ENCODE data around the gene GSAP. TPM values are rescaled to one million over a fixed set of nuclear protein-coding genes. Genes with fewer than 3 reads are reported as not detected.
A peak's percentile ranks its signal among the peaks of the same experiment; 100 is the strongest.

The GSAP gene
- total and polyA plus RNA-seq, 2 donors (not counting 3 experiments of a cell fraction or from before 2014, with no cell fraction given) = 2.3 to 5.8 TPM

GRCh38 chr7:77290425-77290824 lies 125.7 kb downstream of the GSAP start:
- Histone ChIP-seq H3K4me1 (ENCODE audit: control insufficient read depth, extremely low read depth, insufficient read depth, low read length) (peaks cover 12% of the 10 kb centered on the region), H3K36me3 (ENCODE audit: control insufficient read depth in 2 of 2, extremely low read depth in 1 of 2, insufficient read depth in 2 of 2, low read length in 2 of 2) (no peaks in the 10 kb centered on the region), H3K9me1 (replicated peaks; ENCODE audit: control insufficient read depth, extremely low read depth, insufficient read depth, low read length) (no peaks in the 10 kb centered on the region), H3K27ac (ENCODE audit: insufficient read depth, low read depth, low read length) (no peak overlapping the region), H3K9ac (replicated peaks; ENCODE audit: extremely low read depth, insufficient read depth, low read length) (no peak overlapping the region), H3K9me3 (replicated peaks; ENCODE audit: control insufficient read depth, insufficient read depth, low read length) (no peaks in the 10 kb centered on the region), H4K20me1 (replicated peaks; ENCODE audit: control insufficient read depth, extremely low read depth, insufficient read depth, low read length) (no peaks in the 10 kb centered on the region), H2AFZ (ENCODE audit: low read depth, low read length) (no peak overlapping the region), H3K79me2 (ENCODE audit: control insufficient read depth, insufficient read depth, low read length) (no peaks in the 10 kb centered on the region), H3K4me2 (ENCODE audit: insufficient read depth, low read length) (no peak overlapping the region), H3K4me3 (replicated peaks in 1 of 3; ENCODE audit: insufficient read depth in 1 of 3, low read depth in 1 of 3, low read length in 3 of 3) (no peak overlapping the region), H3K27me3 (ENCODE audit: control insufficient read depth in 2 of 2, insufficient read depth in 2 of 2, low read length in 2 of 2) (no peaks in the 10 kb centered on the region)
- no TSS peak for BruUV-seq (replicated peaks)
- dilution Hi-C loops (cut with MboI; ENCODE audit: extremely low pct_ligation_motif_present, low sequenced_read_pairs) = no loop called here
- ChIA-PET CTCF (interaction anchor here (1.5 kb wide), 1 partner anchor 16 kb away, joined by 5 read pairs; no protein-coding TSS in a partner anchor), POLR2A (no interaction called here)
- intact Hi-C loops (cut with micrococcal nuclease) = no loop called here
- no peak for TF ChIP-seq POLR2AphosphoS5 (IDR thresholded peaks at IDR 0.05; ENCODE audit: insufficient read depth, low read depth, low read length)
- no peak for FAIRE-seq
- no peak for DNase-seq (ENCODE audit: low read depth, low spot score)

GRCh38 chr7:77289387-77289786 lies 126.8 kb downstream of the GSAP start:
- CTCF ChIA-PET = interaction anchor here (1.0 to 1.4 kb wide), 3 partner anchors 9 to 43 kb away, joined by 3 to 6 read pairs (median 3); no protein-coding TSS in a partner anchor
- FAIRE-seq = no peak

More at GRCh38 chr7:77289387-77289786, 126.8 kb downstream of the GSAP start:
- peak overlapping the region; percentile 1 for H3K27ac ChIP-seq (ENCODE audit: insufficient read depth, low read depth, low read length)
- dilution Hi-C loops (cut with MboI; ENCODE audit: extremely low pct_ligation_motif_present, low sequenced_read_pairs) = no loop called here
- TF ChIP-seq POLR2AphosphoS5 (IDR thresholded peaks at IDR 0.05; ENCODE audit: insufficient read depth, low read depth, low read length) (peak; percentile 1), FOS (IDR thresholded peaks at IDR 0.05; ENCODE audit: borderline replicate concordance, insufficient read depth, low read length) (no peak), CTCF (IDR thresholded peaks at IDR 0.05; ENCODE audit: extremely low read depth in 1 of 2, insufficient read depth in 1 of 2, low read depth in 1 of 2, low read length in 2 of 2) (no peak)
- BruUV-seq (replicated peaks) = no TSS peak
- POLR2A ChIA-PET = no interaction called here
- H3K4me2 ChIP-seq (ENCODE audit: insufficient read depth, low read length) = peak overlapping the region; percentile 31
- peak overlapping the region; percentile 47 for H2AFZ ChIP-seq (ENCODE audit: low read depth, low read length)
- intact Hi-C loops (cut with micrococcal nuclease) = loop anchor here (2.0 kb wide), 1 partner anchor 41 kb away; no protein-coding TSS in a partner anchor
- no peak overlapping the region for H3K4me3 ChIP-seq (replicated peaks in 1 of 3; ENCODE audit: insufficient read depth in 1 of 3, low read depth in 1 of 3, low read length in 3 of 3)
- H4K20me1 ChIP-seq (replicated peaks; ENCODE audit: control insufficient read depth, extremely low read depth, insufficient read depth, low read length) = no peaks in the 10 kb centered on the region
- no peaks in the 10 kb centered on the region for H3K9me1 ChIP-seq (replicated peaks; ENCODE audit: control insufficient read depth, extremely low read depth, insufficient read depth, low read length)
- H3K9ac ChIP-seq (replicated peaks; ENCODE audit: extremely low read depth, insufficient read depth, low read length) = no peak overlapping the region
- H3K4me1 ChIP-seq (ENCODE audit: control insufficient read depth, extremely low read depth, insufficient read depth, low read length) = peaks cover 18% of the 10 kb centered on the region
- DNase-seq (ENCODE audit: low read depth, low spot score) = no peak
- no peaks in the 10 kb centered on the region for H3K9me3 ChIP-seq (replicated peaks; ENCODE audit: control insufficient read depth, insufficient read depth, low read length)
- no peaks in the 10 kb centered on the region for H3K36me3 ChIP-seq (ENCODE audit: control insufficient read depth in 2 of 2, extremely low read depth in 1 of 2, insufficient read depth in 2 of 2, low read length in 2 of 2)
- no peaks in the 10 kb centered on the region for H3K27me3 ChIP-seq (ENCODE audit: control insufficient read depth in 2 of 2, insufficient read depth in 2 of 2, low read length in 2 of 2)
- no peaks in the 10 kb centered on the region for H3K79me2 ChIP-seq (ENCODE audit: control insufficient read depth, insufficient read depth, low read length)

Measured in endothelial cell of umbilical vein (primary cell).